HG02588 (cell line): ENCODE measurements around the gene SLC6A19.

Experiments used
- ATAC-seq: cut with Tn5 transposase; IDR thresholded peaks from one replicate; pipeline ENCODE4 v1.9.1; 2021; ENCODE audit warnings: mild to moderate bottlenecking, moderate library complexity; ENCODE audit not compliant: unreplicated experiment

Gene SLC6A19

DNA sequence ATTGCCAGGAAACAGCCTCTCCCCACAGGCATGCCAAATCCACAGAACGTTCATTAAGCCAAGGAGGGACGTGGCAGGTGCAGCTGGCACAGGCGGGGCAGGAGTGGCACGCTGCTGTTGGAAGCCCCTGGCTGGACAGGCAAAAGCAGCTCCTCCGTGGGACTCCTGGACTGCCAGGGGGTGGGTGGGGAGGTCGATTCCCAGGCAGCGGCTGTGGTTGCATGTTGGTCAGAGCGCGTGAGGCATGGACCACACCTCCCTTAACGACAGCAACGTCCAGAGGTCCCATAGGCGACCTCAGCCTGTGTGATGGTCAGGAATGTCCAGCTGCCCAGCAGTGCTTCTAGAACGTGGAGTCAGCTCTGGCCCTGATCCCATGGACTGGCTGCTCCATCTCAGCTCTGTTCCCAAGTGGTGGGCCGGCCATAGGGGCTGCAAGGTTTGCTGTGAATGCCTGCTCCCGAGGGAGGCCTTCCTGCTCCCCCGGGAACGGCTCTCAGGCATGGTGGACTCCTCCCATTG is 6.9 kb downstream of the SLC6A19 start:
- no peak for ATAC-seq

DNA sequence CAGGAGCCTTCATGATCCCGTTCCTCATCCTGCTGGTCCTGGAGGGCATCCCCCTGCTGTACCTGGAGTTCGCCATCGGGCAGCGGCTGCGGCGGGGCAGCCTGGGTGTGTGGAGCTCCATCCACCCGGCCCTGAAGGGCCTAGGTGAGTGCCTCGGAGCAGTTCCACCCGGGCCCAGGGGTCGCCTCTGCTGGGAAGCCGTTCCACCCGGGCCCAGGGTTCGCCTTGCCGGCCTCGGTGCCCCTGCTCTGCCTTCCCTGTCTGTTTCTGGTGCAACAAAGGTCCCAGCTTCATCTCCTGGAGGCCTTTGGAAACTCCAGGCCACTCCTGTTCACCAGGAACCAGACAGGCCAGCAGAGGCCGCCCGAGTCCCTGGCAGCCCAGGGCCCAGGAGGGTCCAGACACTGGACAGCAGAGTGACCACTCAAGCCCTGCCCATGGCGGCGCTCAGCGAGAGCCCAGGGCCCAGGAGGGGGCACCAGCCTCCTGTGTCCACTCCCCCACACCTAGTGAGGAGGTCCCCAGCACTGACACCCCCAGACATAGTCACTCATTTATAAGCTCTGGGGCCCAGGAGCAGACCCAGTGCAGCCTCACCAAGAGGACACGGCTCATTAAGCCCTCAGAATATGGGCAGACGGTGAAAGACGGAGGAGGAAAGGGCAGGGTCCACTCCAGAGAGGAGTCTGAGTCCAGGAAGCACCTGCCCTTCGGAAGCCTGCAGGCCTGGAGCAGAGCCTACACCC is 7.5 kb downstream of the SLC6A19 start:
- no peak for ATAC-seq

DNA sequence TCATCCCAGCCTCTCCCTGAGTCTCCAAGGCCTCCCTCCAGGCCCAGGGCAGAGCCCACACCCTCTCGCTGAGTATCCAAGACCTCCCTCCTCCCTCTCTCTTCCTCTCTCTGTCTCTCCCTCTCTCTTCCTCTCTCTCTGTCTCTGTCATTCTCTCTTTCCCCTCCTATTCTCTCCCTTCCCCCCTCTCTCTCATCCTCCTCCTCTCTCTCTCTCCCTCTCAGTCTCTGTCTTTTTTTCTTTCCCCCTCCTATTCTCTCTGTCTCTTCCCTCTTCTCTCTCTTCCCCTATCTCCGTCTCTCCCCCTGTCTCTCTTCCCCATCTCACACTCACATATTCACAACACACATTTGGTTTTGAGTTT is 8.1 kb downstream of the SLC6A19 start:
- ATAC-seq = no peak

DNA sequence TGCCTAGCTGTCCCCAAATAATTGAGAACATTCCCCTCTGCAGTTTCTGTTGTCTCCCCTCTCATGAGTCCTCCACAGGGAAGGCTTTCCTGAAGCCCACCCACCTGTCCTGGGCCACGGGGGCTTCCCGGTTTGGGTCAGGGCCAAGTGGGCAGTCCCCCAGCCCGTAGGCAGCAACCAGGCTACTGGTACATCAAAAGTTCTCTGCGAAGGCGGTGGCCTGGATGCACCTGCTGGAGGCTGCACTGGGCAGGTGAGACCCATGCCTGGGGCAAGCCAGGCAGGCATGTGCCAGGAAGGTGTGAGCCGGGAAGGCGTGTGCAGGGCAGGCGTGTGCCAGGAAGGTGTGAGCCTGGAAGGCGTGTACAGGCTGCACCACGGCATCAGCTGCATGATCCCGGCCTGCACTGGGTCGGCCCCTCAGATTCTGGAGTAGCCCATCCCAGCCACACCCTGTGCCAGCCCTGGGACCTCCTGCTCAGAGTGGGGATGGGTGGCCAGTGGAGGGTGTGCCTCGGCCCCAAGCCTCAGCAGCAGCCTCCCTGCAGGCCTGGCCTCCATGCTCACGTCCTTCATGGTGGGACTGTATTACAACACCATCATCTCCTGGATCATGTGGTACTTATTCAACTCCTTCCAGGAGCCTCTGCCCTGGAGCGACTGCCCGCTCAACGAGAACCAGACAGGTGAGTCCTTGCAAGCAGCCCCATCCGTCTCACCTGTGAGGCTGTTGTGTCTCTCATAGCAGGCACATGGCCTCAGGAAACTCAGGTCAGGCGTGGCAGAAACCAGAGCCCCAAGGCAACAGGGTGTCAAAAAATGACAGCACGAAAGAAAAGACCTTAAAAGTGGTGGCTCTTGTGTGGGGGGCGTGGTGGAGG is 8.7 kb downstream of the SLC6A19 start:
- ATAC-seq = no peak

DNA sequence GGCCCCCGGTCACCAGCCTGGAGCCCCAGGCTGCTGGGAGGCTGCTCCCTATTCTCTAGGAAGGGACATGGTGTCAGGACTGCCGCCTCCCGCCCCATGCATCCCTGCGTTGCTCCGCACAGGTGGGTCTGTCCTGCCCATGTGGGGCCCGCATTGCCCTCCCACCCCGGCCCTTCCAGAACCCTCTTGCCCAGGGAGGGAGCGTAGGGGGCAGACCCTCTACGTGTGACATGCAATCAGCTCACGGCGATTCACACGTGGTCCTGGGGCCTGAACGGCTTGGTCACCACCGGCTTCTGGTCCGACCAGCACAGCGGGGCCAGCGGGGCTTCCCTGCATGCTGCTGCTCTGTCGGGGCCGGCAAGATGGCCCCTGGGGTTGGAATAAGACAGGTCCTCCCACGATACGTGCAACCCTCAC is 9.4 kb downstream of the SLC6A19 start:
- ATAC-seq = no peak

DNA sequence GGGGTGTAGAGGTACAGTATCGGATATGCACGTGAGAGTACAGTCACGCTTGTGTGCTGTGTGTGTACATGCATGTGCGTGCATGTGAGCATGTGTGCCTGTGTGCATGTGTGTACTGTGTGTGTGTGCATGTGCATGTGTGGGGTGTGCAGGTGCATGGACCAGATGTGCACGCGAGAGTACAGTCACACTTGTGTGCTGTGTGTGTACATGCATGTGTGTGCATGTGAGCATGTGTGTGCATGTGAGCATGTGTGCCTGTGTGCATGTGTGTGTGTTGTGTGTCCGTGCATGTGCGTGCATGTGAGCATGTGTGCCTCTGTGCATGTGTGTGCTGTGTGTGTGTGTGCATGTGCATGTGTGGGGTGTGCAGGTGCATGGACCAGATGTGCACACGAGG is 10.3 kb downstream of the SLC6A19 start:
- ATAC-seq = no peak

DNA sequence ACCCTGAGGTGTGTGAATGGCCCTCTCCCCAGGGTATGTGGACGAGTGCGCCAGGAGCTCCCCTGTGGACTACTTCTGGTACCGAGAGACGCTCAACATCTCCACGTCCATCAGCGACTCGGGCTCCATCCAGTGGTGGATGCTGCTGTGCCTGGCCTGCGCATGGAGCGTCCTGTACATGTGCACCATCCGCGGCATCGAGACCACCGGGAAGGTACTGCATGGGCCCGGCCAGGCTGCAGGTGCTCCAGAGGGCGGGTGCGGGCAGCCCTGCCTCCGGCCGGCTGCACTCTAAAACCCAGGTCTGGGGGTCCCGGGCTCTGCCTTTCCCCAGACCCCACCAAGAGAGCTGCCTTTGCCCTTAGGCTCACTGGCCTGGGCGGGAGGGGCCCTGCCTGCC is 10.9 kb downstream of the SLC6A19 start:
- ATAC-seq = no peak

DNA sequence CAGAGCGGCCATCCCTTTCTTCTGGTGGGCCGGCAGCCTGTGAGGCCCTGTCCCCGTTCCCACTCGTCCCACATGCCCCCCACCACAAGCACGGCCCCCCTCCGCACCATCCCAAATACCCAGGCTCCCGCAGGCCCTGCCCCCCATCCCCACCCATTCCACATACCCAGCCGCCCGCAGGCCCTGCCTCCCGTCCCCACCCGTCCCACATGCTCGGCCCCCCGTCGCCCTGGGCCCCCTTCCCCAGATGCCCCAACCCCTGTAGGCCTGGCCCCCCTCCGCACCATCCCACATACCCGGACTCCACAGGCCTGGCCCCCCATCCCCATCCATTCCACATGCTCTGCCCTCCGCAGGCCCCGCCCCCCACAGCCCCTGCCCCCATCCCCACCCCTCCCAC is 11.5 kb downstream of the SLC6A19 start:
- ATAC-seq = no peak

DNA sequence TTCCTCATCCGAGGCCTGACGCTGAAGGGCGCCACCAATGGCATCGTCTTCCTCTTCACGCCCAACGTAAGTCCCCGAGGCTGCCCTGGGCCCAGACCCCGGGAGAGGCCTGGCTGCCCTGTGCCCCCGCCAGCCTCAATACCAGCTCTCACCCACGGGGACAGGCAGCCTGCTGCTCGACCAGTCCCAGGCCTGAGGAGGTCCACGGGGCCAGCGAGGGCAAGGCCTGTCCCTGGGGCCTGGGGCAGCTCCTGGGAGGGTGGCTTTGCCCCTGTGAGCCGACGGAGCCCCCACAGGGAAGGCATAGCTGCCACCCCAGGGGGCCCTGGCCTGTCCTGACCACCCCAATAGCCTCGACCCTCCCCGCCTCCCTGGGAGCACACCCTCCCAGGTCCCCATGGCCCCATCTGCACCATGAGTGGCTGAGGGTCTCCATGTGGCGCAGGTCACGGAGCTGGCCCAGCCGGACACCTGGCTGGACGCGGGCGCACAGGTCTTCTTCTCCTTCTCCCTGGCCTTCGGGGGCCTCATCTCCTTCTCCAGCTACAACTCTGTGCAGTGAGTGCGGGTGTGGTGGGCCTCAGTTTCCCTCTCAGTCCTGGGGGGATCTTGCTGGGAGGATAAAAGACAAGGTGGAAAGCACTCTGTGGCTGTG is 12.2 kb downstream of the SLC6A19 start:
- no peak for ATAC-seq

DNA sequence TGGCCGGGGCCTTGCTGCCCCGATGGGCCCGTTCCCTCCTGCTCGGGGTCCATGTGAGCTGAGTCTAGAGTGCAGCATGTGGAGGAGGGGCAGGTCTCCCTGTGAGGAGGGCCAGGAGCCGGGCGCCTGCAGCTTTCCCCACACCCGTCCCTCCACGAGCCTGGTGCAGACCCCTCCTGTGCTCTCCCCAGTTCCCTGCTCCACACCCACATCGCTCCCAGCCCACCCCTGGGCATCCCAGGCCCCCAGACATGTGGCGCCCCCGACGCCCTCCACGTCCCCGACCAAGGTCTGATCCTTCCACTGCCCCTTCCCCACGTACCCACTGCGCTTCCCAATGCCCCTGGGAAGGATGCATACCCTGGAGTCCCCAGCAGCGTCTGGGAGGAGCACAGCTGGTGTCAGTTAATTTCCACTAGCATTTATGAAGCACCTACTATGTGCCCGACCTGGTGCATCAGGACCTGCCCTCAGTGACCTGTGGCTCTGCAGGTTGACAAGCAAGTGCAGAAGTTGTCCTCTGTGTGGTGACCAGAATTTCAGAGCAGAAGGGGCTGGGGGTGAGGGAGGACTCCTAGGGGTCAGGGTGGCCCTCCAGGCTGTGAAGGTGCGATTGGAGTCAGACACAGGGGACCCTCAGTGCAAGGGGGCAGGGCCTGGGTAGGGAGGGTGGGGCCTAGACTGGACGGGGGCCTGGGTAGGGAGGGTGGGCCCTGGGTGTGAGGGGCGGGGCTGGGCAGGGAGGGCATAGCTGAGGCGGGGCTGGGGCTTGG is 13.0 kb downstream of the SLC6A19 start:
- ATAC-seq = no peak

DNA sequence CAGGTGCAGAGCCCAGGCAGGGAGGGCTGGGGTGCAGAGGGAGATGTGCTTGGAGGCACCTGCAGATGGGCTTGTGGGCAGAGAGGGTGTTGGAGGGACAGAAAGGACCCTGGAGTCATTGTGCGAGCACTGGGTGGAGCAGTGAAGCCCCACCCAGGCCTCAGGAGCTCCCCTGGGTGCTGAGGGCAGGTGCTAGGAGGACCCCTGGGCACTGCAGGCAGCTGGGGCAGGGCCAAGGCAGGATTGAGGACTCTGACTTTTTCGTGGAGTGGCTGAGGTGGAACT is 13.5 kb downstream of the SLC6A19 start:
- ATAC-seq = no peak

DNA sequence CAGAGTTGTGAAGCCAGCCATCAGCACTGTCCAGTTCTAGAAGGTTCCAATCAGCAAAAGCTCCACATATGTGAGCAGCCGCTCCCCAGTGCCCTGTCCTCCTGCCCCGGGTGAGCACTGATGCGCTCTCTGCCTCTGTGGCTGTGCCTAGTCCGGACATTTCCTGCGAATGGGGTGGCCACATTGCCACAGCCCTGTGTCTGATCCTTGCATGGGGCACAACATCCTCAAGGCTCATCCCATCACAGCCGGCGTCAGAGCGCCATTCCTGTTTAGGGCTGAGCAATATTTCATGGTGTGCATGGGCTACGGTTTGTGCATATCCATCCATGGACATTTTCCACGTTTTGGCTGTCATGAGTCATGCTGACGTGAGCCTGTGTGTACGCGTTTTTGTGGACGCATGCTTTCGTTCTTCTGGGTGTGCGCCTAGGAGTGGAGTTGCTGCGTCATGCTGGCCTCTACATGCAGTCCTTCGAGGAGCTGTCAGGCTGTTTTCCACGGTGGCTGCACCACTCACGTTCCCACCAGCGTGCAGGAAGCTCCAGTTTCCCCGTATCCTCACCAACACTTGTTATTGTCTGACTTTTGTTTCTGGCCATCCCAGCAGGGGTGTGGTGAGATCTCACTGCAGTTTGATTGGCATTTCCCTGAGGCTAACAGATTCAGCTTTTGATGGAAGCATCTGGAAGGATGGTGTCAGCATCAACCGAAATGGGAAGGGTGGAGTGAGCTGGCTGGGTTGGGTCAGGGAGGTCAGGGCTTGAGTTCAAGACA is 14.1 kb downstream of the SLC6A19 start:
- ATAC-seq = no peak

DNA sequence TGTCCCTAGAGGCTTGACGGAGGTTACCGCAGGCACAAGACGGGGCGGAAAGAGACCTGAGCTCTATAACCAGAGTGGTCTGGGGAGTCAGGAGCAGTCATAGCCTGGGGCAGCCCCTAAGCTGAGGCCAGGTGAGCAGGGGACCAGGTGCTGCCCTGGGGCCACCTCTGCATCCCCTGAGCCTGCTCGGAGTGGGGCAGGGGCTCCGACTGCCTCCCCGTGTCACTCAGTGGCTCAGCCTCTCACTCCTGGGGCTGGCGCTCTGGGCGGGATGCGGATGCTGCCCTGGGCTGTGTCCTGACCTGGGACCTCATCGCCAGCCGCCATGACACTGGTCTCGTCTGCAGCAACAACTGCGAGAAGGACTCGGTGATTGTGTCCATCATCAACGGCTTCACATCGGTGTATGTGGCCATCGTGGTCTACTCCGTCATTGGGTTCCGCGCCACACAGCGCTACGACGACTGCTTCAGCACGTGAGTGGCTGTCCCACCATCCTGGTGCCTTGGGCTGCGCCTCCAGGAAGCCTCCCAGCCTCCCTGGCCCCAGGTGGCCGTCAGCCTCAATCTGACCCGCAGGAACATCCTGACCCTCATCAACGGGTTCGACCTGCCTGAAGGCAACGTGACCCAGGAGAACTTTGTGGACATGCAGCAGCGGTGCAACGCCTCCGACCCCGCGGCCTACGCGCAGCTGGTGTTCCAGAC is 15.0 kb downstream of the SLC6A19 start:
- ATAC-seq = no peak

DNA sequence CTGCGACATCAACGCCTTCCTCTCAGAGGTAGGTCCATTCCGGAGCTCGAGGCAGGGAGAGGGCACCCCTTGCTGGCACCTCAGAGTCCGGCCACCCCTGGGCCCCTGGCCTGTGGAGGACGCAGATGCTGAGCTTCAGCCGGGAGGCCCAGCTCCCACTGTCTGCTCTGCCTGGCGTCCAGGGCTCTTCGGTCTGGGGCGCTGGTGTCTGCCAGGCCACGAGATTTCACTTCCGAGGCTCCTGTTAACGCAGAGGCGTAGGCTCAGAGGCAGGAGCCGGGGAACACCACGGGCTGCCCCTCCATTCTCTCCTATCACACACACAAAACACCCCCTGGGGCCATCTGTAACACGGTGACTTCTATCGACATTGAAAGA is 15.5 kb downstream of the SLC6A19 start:
- ATAC-seq = no peak

DNA sequence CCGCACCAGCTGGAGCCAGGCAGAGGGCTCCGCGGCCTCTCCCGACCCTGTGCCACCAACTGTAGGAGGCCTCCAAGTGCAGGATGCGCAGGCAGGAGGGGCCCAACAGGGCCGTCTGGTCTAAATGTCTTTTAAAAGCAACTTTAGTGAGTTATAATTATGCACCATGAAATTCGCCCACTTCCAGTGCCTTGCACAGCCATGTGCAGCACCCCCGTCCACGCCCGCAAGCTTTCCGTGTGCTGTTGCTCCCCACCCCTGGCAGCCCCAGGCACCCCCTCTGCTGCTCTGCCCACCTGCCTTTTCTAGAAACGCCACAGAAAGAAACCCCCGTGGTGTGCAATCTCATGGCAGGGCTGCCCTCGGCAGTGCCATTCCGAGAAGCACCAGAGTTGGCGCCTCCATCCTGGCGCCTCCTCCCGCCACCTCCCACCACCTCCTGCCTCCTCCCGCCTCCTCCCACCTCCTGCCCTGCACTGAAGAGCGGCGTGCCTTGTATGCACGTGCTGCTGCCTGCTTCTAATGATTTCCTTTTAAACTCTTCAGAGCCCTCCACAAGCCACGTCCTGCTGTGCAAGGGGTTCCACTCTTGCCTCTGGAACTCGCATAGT is 16.3 kb downstream of the SLC6A19 start:
- ATAC-seq = no peak

DNA sequence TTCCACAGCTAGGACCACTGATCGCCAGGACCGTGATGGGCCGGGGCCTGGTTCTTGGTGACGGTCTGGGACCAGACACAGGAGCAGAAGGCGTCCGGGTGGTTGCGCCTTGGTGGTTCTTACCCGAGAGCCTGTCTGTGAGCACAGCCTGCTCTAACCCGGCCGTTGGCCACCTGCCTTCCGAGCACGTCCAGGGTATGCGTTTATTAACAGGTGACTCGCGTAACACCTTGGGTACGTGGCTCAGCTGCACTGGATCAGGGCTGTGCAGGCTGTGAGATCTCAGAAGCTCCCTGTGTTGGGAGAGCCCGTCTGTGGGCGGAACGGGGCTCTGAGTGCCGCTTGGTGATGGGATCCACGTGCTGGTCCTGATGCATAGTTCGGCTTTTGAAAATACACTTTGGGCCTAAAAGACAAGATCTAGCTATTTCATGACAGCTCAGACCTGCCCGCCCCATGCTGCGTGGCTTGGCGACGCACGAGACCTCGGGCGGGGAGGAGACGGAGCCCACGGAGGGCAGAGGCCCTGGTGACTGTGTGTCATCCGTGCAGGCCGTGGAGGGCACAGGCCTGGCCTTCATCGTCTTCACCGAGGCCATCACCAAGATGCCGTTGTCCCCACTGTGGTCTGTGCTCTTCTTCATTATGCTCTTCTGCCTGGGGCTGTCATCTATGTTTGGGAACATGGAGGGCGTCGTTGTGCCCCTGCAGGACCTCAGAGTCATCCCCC is 17.1 kb downstream of the SLC6A19 start:
- ATAC-seq = no peak

DNA sequence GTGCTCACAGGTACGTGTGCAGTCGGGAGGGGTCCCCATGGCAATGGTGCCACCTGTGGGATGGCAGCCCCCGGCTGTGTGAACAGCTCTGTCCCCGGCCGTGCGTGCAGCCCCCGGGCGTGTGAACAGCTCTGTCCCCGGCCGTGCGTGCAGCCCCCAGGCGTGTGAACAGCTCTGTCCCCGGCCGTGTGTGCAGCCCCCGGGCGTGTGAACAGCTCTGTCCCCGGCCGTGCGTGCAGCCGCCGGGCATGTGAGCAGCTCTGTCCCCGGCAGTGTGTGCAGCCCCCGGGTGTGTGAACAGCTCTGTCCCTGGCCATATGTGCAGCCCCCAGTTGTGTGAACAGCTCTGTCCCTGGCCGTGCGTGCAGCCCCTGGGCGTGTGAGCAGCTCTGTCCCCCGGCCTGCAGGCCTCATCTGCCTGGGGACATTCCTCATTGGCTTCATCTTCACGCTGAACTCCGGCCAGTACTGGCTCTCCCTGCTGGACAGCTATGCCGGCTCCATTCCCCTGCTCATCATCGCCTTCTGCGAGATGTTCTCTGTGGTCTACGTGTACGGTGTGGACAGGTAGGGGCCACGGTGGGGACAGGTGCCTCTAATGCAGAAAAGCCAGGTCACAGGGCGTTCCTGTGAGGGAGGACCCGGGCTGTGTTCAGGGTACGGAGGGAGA is 17.8 kb downstream of the SLC6A19 start:
- no peak for ATAC-seq

DNA sequence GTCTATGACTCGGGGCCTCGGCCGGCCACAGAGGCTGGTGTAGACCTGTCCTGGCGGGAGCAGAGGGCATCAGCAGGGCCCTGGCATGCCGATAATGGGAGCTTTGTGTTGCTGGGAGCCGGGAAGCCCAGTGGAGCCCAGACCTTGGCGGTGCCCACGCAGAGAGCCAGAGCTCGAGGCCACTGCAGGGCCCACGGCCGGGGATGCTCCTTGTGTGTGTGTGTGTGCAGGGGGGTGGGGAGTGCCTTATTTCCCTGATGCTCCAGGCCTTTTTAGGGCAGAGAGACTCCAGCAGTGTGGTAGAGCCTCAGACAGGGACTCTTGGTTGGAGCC is 18.3 kb downstream of the SLC6A19 start:
- ATAC-seq = no peak
